Neural cell (in vitro differentiated cells): ENCODE data around the gene KLF9.

ENCODE experiments used
- EZH2 ChIP-seq: fragments of 200-600, 300-800 bp; shearing (Covaris generic), sonication (generic); IDR thresholded peaks from 2 replicates; pipeline ENCODE4 v1.6.1; 2014; ENCODE audit warnings: antibody characterized with exemption, low read length, borderline replicate concordance, mild to moderate bottlenecking; ENCODE audit not compliant: insufficient read depth, poor library complexity, severe bottlenecking
- MXI1 ChIP-seq: fragments of 450-650 bp; conservative IDR thresholded peaks from 2 replicates; pipeline ENCODE4 v1.6.1; 2014; ENCODE audit warnings: antibody characterized with exemption, mild to moderate bottlenecking; ENCODE audit not compliant: poor library complexity, severe bottlenecking
- POLR2AphosphoS5 ChIP-seq: IDR thresholded peaks from 2 replicates; pipeline ENCODE4 v1.6.1; 2012
- RAD21 ChIP-seq: fragments of 450-650 bp; conservative IDR thresholded peaks from 2 replicates; pipeline ENCODE4 v1.6.1; 2014; ENCODE audit warnings: antibody characterized with exemption, mild to moderate bottlenecking, moderate library complexity
- TF ChIP-seq, protein P1 (sequence below): fragments of 450-650 bp; IDR thresholded peaks from 2 replicates; pipeline ENCODE4 v1.5.1; 2014; ENCODE audit warnings: antibody characterized with exemption, mild to moderate bottlenecking, moderate library complexity; ENCODE audit not compliant: poor library complexity, severe bottlenecking
- TF ChIP-seq, protein P2 (sequence below): IDR thresholded peaks from 2 replicates; pipeline ENCODE4 v1.6.1; 2012; ENCODE audit warnings: borderline replicate concordance

DNA sequence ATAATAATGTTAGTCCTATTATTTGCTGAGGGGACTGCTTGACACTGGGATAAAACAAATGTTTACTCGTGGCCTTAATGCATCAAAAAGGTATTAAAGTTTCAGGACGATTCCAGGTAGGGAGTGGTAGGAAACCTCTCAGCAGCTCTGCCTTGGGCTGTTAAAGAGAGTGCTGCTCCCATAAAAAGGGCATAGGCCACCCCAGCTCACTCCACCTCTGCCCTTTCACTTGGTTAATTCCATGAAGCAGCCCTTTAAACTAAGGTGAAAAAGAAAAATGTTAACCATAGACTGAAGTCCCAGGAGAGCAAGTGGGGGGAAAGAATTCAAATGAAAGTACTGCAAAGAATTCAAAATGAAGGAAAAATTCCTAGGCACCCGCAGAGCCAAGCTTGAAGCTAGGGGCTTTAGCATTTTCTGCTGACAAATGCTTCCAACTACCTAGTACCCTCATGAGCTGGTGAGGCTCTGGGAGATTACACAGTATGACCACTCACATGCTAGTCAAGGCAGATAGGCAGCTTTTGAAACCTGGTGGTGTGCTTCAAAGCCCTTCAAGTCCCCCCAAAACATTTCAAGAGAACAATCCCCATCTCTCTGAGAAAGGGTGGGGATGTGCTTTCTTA lies 8.5 kb downstream of the KLF9 start:
- TF ChIP-seq, protein P1, sequence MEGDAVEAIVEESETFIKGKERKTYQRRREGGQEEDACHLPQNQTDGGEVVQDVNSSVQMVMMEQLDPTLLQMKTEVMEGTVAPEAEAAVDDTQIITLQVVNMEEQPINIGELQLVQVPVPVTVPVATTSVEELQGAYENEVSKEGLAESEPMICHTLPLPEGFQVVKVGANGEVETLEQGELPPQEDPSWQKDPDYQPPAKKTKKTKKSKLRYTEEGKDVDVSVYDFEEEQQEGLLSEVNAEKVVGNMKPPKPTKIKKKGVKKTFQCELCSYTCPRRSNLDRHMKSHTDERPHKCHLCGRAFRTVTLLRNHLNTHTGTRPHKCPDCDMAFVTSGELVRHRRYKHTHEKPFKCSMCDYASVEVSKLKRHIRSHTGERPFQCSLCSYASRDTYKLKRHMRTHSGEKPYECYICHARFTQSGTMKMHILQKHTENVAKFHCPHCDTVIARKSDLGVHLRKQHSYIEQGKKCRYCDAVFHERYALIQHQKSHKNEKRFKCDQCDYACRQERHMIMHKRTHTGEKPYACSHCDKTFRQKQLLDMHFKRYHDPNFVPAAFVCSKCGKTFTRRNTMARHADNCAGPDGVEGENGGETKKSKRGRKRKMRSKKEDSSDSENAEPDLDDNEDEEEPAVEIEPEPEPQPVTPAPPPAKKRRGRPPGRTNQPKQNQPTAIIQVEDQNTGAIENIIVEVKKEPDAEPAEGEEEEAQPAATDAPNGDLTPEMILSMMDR = no peak
- TF ChIP-seq POLR2AphosphoS5 = no peak
- no peak for TF ChIP-seq EZH2
- TF ChIP-seq, protein P2, sequence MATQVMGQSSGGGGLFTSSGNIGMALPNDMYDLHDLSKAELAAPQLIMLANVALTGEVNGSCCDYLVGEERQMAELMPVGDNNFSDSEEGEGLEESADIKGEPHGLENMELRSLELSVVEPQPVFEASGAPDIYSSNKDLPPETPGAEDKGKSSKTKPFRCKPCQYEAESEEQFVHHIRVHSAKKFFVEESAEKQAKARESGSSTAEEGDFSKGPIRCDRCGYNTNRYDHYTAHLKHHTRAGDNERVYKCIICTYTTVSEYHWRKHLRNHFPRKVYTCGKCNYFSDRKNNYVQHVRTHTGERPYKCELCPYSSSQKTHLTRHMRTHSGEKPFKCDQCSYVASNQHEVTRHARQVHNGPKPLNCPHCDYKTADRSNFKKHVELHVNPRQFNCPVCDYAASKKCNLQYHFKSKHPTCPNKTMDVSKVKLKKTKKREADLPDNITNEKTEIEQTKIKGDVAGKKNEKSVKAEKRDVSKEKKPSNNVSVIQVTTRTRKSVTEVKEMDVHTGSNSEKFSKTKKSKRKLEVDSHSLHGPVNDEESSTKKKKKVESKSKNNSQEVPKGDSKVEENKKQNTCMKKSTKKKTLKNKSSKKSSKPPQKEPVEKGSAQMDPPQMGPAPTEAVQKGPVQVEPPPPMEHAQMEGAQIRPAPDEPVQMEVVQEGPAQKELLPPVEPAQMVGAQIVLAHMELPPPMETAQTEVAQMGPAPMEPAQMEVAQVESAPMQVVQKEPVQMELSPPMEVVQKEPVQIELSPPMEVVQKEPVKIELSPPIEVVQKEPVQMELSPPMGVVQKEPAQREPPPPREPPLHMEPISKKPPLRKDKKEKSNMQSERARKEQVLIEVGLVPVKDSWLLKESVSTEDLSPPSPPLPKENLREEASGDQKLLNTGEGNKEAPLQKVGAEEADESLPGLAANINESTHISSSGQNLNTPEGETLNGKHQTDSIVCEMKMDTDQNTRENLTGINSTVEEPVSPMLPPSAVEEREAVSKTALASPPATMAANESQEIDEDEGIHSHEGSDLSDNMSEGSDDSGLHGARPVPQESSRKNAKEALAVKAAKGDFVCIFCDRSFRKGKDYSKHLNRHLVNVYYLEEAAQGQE = no peak
- TF ChIP-seq RAD21 = no peak
- TF ChIP-seq MXI1 = no peak
